GM12878 (cell line): ENCODE measurements around the gene ZNF646. TPM values are rescaled to one million over a fixed set of nuclear protein-coding genes. Genes with fewer than 3 reads are reported as not detected.

Experiments
- BCLAF1 ChIP-seq: fragments of 450-650 bp; IDR thresholded peaks from 2 replicates; pipeline ENCODE4 v1.6.1; 2017; ENCODE audit warnings: antibody characterized with exemption, mild to moderate bottlenecking, moderate library complexity
- CUX1 ChIP-seq: IDR thresholded peaks from 2 replicates; pipeline ENCODE4 v1.6.1; 2012; ENCODE audit warnings: improper control_type of control experiment, low read depth, low read length; ENCODE audit not compliant: insufficient replicate concordance
- HSF1 ChIP-seq: fragments of 150-350 bp; IDR thresholded peaks from 2 replicates; pipeline ENCODE4 v1.6.1; 2014; ENCODE audit warnings: mild to moderate bottlenecking, low read depth, low read length
- polyA plus RNA-seq, 11 experiments: library from polyadenylated mRNA; depleted of rRNA in 4 of 11; unstranded in 6 of 11; stranded (reverse) in 5 of 11; fragments of >200 nt; fragmentation: Nextera tagmentation in 4 of 11; fragmentation: Illumina TruSeq in 1 of 11; extraction: Ambion mirVana in 4 of 11; extraction: Trizol in 1 of 11; gene quantifications; 1 replicate in 1 of 11; 2 replicates in 10 of 11; pipeline versions ENCODE4 v1.2.1 to v1.2.3, GENCODE V29; 2011 to 2016; ENCODE audit warnings: inconsistent platforms in 2 of 11, missing spikeins in 2 of 11, low read depth in 1 of 11
- total RNA-seq, 4 experiments: library from RNA; depleted of rRNA in 3 of 4; stranded (reverse); fragments of >200 nt in 3 of 4; fragmentation: Illumina TruSeq in 1 of 4; extraction: Trizol in 1 of 4; gene quantifications; 2 replicates each; pipeline versions ENCODE4 v1.2.1 to v1.2.3, GENCODE V29; 2013 to 2021
- TF ChIP-seq, protein P1 (sequence below): fragments of 450-650 bp; IDR thresholded peaks from 2 replicates; pipeline ENCODE4 v1.6.1; 2017; ENCODE audit warnings: mild to moderate bottlenecking, moderate library complexity

Gene ZNF646
- total and polyA plus RNA-seq, 10 of the 15 experiments (the other 5 are each of a cell fraction or from before 2014, with no cell fraction given) = 0.10 to 21.8 (median 6.4) TPM

DNA sequence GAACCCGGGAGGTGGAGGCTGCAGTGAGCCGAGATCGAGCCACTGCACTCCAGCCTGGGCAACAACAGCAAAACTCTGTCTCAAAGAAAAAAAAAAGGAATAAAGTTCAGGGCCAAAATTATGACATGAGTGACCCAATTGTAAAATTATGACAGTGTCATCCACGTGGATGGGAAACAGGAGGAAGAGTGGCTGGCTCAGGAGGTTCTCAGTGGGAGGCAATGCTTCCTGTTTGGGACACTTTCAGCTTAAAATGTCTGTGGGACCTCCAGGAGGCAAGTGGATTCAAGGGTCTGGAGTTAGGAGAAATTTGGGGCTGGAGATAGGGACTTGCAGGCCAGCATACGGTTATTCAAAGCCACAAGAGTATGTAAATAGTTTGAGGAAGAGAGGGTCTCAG, 48.9 kb upstream of the ZNF646 start (continued):
- no peak for TF ChIP-seq BCLAF1
- no peak for TF ChIP-seq CUX1
- TF ChIP-seq, protein P1, sequence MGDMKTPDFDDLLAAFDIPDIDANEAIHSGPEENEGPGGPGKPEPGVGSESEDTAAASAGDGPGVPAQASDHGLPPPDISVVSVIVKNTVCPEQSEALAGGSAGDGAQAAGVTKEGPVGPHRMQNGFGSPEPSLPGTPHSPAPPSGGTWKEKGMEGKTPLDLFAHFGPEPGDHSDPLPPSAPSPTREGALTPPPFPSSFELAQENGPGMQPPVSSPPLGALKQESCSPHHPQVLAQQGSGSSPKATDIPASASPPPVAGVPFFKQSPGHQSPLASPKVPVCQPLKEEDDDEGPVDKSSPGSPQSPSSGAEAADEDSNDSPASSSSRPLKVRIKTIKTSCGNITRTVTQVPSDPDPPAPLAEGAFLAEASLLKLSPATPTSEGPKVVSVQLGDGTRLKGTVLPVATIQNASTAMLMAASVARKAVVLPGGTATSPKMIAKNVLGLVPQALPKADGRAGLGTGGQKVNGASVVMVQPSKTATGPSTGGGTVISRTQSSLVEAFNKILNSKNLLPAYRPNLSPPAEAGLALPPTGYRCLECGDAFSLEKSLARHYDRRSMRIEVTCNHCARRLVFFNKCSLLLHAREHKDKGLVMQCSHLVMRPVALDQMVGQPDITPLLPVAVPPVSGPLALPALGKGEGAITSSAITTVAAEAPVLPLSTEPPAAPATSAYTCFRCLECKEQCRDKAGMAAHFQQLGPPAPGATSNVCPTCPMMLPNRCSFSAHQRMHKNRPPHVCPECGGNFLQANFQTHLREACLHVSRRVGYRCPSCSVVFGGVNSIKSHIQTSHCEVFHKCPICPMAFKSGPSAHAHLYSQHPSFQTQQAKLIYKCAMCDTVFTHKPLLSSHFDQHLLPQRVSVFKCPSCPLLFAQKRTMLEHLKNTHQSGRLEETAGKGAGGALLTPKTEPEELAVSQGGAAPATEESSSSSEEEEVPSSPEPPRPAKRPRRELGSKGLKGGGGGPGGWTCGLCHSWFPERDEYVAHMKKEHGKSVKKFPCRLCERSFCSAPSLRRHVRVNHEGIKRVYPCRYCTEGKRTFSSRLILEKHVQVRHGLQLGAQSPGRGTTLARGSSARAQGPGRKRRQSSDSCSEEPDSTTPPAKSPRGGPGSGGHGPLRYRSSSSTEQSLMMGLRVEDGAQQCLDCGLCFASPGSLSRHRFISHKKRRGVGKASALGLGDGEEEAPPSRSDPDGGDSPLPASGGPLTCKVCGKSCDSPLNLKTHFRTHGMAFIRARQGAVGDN = no peak
- TF ChIP-seq HSF1 = no peak
